ENCODE results near the gene MYL6. TPM values are rescaled to one million over a fixed set of nuclear protein-coding genes. Genes with fewer than 3 reads are reported as not detected.

Gene MYL6
- total and polyA plus RNA-seq, 9 of the 15 experiments (the other 6 are each of a cell fraction or from before 2014, with no cell fraction given), result 557 to 1,664 (median 958) TPM

GRCh38 chr12:56157201-56158028, 744 bp upstream of the MYL6 start (continued):
- no peak for TF ChIP-seq RBM34 (IDR thresholded peaks at IDR 0.05; ENCODE audit: borderline replicate concordance, insufficient read depth, low read length)
- no peak for TF ChIP-seq ZFP30 (CRISPR knock-in tag; IDR thresholded peaks at IDR 0.05; ENCODE audit: borderline replicate concordance)
- TF ChIP-seq NCOR1 (IDR thresholded peaks at IDR 0.05), result no peak
- TF ChIP-seq MTF1 (CRISPR knock-in tag; IDR thresholded peaks at IDR 0.05; ENCODE audit: borderline replicate concordance), result no peak
- TF ChIP-seq MITF (IDR thresholded peaks at IDR 0.05), result no peak
- 0 out of 2 replicates have a peak, but pooled peaks have one; percentile 58 for TF ChIP-seq ATF6 (CRISPR knock-in tag; IDR thresholded peaks at IDR 0.05)
- TF ChIP-seq CXXC5 (CRISPR knock-in tag; IDR thresholded peaks at IDR 0.05), result peak; percentile 22; the same call in 1 of the 2 replicates
- TF ChIP-seq, protein P1, sequence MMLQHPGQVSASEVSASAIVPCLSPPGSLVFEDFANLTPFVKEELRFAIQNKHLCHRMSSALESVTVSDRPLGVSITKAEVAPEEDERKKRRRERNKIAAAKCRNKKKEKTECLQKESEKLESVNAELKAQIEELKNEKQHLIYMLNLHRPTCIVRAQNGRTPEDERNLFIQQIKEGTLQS (IDR thresholded peaks at IDR 0.05), result no peak
- TF ChIP-seq, protein P1 (CRISPR knock-in tag; conservative IDR thresholded peaks at IDR 0.05), result no peak
- TF ChIP-seq GABPA (tag; conservative IDR thresholded peaks at IDR 0.05; ENCODE audit: low read depth), result no peak
- no peak for TF ChIP-seq ZNF551 (CRISPR knock-in tag; IDR thresholded peaks at IDR 0.05)
- TF ChIP-seq E2F4 (CRISPR knock-in tag; IDR thresholded peaks at IDR 0.05; ENCODE audit: low read depth), result peak; percentile 43; the same call in 1 of the 2 replicates
- TF ChIP-seq DLX4 (CRISPR knock-in tag; IDR thresholded peaks at IDR 0.05), result no peak
- peak; percentile 15; the same call in 1 of the 2 replicates for TF ChIP-seq JUND (IDR thresholded peaks at IDR 0.05; ENCODE audit: borderline replicate concordance, low read depth, low read length)
- TF ChIP-seq JUND (tag; IDR thresholded peaks at IDR 0.05; ENCODE audit: borderline replicate concordance, low read depth, low read length), result no peak
- TF ChIP-seq, protein P2, sequence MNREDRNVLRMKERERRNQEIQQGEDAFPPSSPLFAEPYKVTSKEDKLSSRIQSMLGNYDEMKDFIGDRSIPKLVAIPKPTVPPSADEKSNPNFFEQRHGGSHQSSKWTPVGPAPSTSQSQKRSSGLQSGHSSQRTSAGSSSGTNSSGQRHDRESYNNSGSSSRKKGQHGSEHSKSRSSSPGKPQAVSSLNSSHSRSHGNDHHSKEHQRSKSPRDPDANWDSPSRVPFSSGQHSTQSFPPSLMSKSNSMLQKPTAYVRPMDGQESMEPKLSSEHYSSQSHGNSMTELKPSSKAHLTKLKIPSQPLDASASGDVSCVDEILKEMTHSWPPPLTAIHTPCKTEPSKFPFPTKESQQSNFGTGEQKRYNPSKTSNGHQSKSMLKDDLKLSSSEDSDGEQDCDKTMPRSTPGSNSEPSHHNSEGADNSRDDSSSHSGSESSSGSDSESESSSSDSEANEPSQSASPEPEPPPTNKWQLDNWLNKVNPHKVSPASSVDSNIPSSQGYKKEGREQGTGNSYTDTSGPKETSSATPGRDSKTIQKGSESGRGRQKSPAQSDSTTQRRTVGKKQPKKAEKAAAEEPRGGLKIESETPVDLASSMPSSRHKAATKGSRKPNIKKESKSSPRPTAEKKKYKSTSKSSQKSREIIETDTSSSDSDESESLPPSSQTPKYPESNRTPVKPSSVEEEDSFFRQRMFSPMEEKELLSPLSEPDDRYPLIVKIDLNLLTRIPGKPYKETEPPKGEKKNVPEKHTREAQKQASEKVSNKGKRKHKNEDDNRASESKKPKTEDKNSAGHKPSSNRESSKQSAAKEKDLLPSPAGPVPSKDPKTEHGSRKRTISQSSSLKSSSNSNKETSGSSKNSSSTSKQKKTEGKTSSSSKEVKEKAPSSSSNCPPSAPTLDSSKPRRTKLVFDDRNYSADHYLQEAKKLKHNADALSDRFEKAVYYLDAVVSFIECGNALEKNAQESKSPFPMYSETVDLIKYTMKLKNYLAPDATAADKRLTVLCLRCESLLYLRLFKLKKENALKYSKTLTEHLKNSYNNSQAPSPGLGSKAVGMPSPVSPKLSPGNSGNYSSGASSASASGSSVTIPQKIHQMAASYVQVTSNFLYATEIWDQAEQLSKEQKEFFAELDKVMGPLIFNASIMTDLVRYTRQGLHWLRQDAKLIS (CRISPR knock-in tag; IDR thresholded peaks at IDR 0.05), result no peak

All from K562 (cell line).